HepG2 (cell line): ENCODE measurements around the gene PSENEN. TPM values are rescaled to one million over a fixed set of nuclear protein-coding genes. Genes with fewer than 3 reads are reported as not detected.

Experiments used
- AGO2 ChIP-seq: fragments of 200-400 bp; formaldehyde crosslinking; optimal IDR thresholded peaks from 2 replicates; pipeline ENCODE3; 2017; ENCODE audit warnings: mild to moderate bottlenecking, low read depth, low read length, moderate library complexity
- HDAC1 ChIP-seq: sonication (generic); formaldehyde crosslinking; IDR thresholded peaks from 2 replicates; pipeline ENCODE4 v1.5.1; 2020; ENCODE audit warnings: mild to moderate bottlenecking, missing genetic modification reagents
- HNRNPLL ChIP-seq: fragments of 200-400 bp; formaldehyde crosslinking; IDR thresholded peaks from 2 replicates; pipeline ENCODE4 v1.6.1; 2017; ENCODE audit warnings: mild to moderate bottlenecking, low read depth, low read length; ENCODE audit not compliant: poor library complexity, severe bottlenecking
- MEF2D ChIP-seq: sonication (generic); formaldehyde crosslinking; IDR thresholded peaks from 2 replicates; pipeline ENCODE4 v1.5.1; 2020; ENCODE audit warnings: mild to moderate bottlenecking, missing genetic modification reagents
- MXI1 ChIP-seq: IDR thresholded peaks from 3 replicates; pipeline ENCODE4 v1.6.1; 2012; ENCODE audit warnings: low read depth, low read length, inconsistent platforms, borderline replicate concordance
- NFKB2 ChIP-seq: sonication (generic); formaldehyde crosslinking; IDR thresholded peaks from 2 replicates; pipeline ENCODE4 v1.4.0; 2020; ENCODE audit warnings: missing genetic modification reagents, borderline replicate concordance
- RFXANK ChIP-seq: IDR thresholded peaks from 2 replicates; pipeline ENCODE4 v1.6.1; 2016
- SP1 ChIP-seq, 2 experiments: fragments of 450-650 bp in 1 of 2; sonication (generic) in 1 of 2; formaldehyde crosslinking in 1 of 2; IDR thresholded peaks; 2 replicates each; pipeline versions ENCODE4 v1.4.0 to v1.6.1; 2016 to 2020; ENCODE audit warnings: missing genetic modification reagents in 1 of 2
- TGIF2 ChIP-seq: IDR thresholded peaks from 2 replicates; pipeline ENCODE4 v1.6.1; 2016; ENCODE audit warnings: control low read depth, missing compliant biosample characterization
- ZBTB20 ChIP-seq: sonication (generic); formaldehyde crosslinking; IDR thresholded peaks from 2 replicates; pipeline ENCODE4 v1.8.1; 2023; ENCODE audit warnings: missing genetic modification reagents, low read depth, mild to moderate bottlenecking, borderline replicate concordance
- ZEB1 ChIP-seq: IDR thresholded peaks from 2 replicates; pipeline ENCODE4 v1.6.1; 2012; ENCODE audit warnings: mild to moderate bottlenecking, low read depth, inconsistent platforms; ENCODE audit not compliant: insufficient replicate concordance
- ZNF232 ChIP-seq: sonication (generic); formaldehyde crosslinking; IDR thresholded peaks from 2 replicates; pipeline ENCODE4 v1.4.0; 2020; ENCODE audit warnings: missing genetic modification reagents, borderline replicate concordance
- ZNF274 ChIP-seq: sonication (generic); formaldehyde crosslinking; IDR thresholded peaks from 2 replicates; pipeline ENCODE4 v1.5.1; 2020; ENCODE audit warnings: mild to moderate bottlenecking, missing genetic modification reagents
- ZNF781 ChIP-seq: sonication (generic); formaldehyde crosslinking; IDR thresholded peaks from 2 replicates; pipeline ENCODE4 v1.5.1; 2020; ENCODE audit warnings: borderline replicate concordance, mild to moderate bottlenecking, missing genetic modification reagents; ENCODE audit errors: not compliant biosample characterization
- polyA plus RNA-seq, 8 experiments: library from polyadenylated mRNA; depleted of rRNA in 3 of 8; stranded (reverse) in 7 of 8; unstranded in 1 of 8; fragments of >200 nt; fragmentation: Illumina TruSeq in 4 of 8; extraction: Trizol in 4 of 8; gene quantifications; 2 replicates each; pipeline versions ENCODE4 v1.2.1 to v1.2.3, GENCODE V29; 2011 to 2016; ENCODE audit warnings: low read depth in 4 of 8, missing spikeins in 1 of 8, mixed read lengths in 1 of 8; ENCODE audit not compliant: insufficient read depth in 1 of 8
- total RNA-seq, 5 experiments: library from RNA; depleted of rRNA; stranded (reverse); fragments of >200 nt; fragmentation: Illumina TruSeq; extraction: Trizol; gene quantifications; 2 replicates each; pipeline ENCODE4 v1.2.3, GENCODE V29; 2016; ENCODE audit warnings: low read depth in 1 of 5
- TF ChIP-seq, protein P1 (sequence below): sonication (generic); formaldehyde crosslinking; IDR thresholded peaks from 2 replicates; pipeline ENCODE4 v1.4.0; 2020; ENCODE audit warnings: mild to moderate bottlenecking, missing genetic modification reagents
- TF ChIP-seq, protein P2 (sequence below): sonication (generic); formaldehyde crosslinking; IDR thresholded peaks from 2 replicates; pipeline ENCODE4 v1.5.1; 2020; ENCODE audit warnings: mild to moderate bottlenecking, missing genetic modification reagents
- TF ChIP-seq, protein P3 (sequence below): sonication (generic); formaldehyde crosslinking; IDR thresholded peaks from 2 replicates; pipeline ENCODE4 v1.4.0; 2020; ENCODE audit warnings: missing genetic modification reagents, low read depth, mild to moderate bottlenecking, borderline replicate concordance
- TF ChIP-seq, protein P4 (sequence below): sonication (generic); formaldehyde crosslinking; IDR thresholded peaks from 2 replicates; pipeline ENCODE4 v1.5.1; 2020; ENCODE audit warnings: mild to moderate bottlenecking, missing genetic modification reagents, moderate library complexity
- TF ChIP-seq, protein P5 (sequence below): sonication (generic); formaldehyde crosslinking; IDR thresholded peaks from 2 replicates; pipeline ENCODE4 v1.5.0; 2020; ENCODE audit warnings: missing genetic modification reagents, mild to moderate bottlenecking, borderline replicate concordance

The PSENEN gene
- total and polyA plus RNA-seq, 2 of the 13 experiments (the other 11 are each of a cell fraction or from before 2014, with no cell fraction given), result 16.9 to 34.2 TPM

DNA sequence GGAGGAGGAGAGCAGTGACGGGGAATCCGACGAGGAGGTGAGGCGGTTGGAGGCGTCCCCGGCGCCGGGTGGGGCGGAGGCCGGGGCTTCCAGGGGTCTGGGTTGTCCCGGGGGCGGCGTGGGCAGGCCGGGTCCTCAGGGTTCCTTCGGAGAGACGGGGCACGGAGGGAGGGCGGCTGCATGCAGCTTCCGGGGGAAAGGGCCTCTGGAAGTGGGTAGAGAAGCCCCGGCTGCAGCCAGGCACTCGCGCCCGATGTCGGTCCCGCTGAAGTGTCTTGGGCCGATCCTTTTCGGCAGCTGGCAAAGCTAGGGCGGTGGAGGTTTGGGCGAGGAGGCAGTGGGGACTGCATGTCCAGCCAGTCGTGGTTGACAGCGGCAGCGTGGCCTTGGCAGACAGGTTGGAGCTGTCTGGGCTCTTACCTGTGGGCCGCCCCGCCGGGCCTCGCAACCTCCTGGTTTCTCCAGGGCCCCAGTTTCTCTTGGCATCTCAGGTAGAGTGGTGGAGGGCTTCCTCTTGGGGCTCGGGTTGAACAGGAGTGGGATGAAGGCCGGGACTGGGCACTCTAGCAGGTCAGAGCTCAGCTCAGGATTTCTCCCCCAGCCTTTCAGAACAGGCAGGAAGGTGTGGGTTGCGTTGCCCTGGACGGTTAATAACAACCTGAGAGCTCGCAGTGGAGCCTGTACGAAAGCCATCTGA lies 27.0 kb upstream of the PSENEN start (continued):
- TF ChIP-seq, protein P1, sequence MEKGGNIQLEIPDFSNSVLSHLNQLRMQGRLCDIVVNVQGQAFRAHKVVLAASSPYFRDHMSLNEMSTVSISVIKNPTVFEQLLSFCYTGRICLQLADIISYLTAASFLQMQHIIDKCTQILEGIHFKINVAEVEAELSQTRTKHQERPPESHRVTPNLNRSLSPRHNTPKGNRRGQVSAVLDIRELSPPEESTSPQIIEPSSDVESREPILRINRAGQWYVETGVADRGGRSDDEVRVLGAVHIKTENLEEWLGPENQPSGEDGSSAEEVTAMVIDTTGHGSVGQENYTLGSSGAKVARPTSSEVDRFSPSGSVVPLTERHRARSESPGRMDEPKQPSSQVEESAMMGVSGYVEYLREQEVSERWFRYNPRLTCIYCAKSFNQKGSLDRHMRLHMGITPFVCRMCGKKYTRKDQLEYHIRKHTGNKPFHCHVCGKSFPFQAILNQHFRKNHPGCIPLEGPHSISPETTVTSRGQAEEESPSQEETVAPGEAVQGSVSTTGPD (CRISPR knock-in tag), result no peak
- TF ChIP-seq, protein P2, sequence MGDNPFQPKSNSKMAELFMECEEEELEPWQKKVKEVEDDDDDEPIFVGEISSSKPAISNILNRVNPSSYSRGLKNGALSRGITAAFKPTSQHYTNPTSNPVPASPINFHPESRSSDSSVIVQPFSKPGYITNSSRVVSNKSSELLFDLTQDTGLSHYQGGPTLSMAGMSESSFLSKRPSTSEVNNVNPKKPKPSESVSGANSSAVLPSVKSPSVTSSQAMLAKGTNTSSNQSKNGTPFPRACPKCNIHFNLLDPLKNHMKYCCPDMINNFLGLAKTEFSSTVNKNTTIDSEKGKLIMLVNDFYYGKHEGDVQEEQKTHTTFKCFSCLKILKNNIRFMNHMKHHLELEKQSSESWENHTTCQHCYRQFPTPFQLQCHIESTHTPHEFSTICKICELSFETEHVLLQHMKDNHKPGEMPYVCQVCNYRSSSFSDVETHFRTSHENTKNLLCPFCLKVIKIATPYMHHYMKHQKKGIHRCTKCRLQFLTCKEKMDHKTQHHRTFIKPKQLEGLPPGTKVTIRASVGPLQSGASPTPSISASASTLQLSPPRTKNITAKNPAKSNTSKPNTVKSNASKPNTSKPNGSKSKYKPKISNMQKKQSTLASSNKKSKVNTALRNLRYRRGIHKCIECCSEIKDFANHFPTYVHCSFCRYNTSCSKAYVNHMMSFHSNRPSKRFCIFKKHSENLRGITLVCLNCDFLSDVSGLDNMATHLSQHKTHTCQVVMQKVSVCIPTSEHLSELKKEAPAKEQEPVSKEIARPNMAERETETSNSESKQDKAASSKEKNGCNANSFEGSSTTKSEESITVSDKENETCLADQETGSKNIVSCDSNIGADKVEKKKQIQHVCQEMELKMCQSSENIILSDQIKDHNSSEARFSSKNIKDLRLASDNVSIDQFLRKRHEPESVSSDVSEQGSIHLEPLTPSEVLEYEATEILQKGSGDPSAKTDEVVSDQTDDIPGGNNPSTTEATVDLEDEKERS, result 0 out of 2 replicates have a peak, but pooled peaks have one; percentile 37
- TF ChIP-seq MXI1 (0 out of 3 replicates have a peak, but pooled peaks have one; percentile 24), ZNF232 (0 out of 2 replicates have a peak, but pooled peaks have one; percentile 1), SP1 (IDR thresholded peaks at IDR 0.05) (no peak), SP1 (CRISPR knock-in tag; IDR thresholded peaks at IDR 0.05) (no peak), ZEB1 (no peak), ZBTB20 (CRISPR knock-in tag) (peak; percentile 20; the same call in 1 of the 2 replicates), MEF2D (peak; percentile 20; the same call in 1 of the 2 replicates), NFKB2 (no peak), ZNF274 (0 out of 2 replicates have a peak, but pooled peaks have one; percentile 45), RFXANK (CRISPR knock-in tag) (no peak), AGO2 (peak; percentile 55), HDAC1 (CRISPR knock-in tag) (peak; percentile 61; the same call in 1 of the 2 replicates), HNRNPLL (no peak), ZNF781 (peak; percentile 68), TGIF2 (CRISPR knock-in tag) (peak; percentile 34; the same call in 1 of the 2 replicates)
- TF ChIP-seq, protein P3, sequence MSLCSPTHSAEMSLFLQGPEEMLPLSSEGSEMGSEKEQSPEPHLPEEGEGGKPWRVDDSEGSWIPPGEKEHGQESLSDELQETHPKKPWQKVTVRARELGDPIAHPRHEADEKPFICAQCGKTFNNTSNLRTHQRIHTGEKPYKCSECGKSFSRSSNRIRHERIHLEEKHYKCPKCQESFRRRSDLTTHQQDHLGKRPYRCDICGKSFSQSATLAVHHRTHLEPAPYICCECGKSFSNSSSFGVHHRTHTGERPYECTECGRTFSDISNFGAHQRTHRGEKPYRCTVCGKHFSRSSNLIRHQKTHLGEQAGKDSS (CRISPR knock-in tag), result no peak
- TF ChIP-seq, protein P4, sequence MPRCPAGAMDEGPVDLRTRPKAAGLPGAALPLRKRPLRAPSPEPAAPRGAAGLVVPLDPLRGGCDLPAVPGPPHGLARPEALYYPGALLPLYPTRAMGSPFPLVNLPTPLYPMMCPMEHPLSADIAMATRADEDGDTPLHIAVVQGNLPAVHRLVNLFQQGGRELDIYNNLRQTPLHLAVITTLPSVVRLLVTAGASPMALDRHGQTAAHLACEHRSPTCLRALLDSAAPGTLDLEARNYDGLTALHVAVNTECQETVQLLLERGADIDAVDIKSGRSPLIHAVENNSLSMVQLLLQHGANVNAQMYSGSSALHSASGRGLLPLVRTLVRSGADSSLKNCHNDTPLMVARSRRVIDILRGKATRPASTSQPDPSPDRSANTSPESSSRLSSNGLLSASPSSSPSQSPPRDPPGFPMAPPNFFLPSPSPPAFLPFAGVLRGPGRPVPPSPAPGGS (CRISPR knock-in tag), result peak; percentile 49; the same call in 1 of the 2 replicates
- TF ChIP-seq, protein P5, sequence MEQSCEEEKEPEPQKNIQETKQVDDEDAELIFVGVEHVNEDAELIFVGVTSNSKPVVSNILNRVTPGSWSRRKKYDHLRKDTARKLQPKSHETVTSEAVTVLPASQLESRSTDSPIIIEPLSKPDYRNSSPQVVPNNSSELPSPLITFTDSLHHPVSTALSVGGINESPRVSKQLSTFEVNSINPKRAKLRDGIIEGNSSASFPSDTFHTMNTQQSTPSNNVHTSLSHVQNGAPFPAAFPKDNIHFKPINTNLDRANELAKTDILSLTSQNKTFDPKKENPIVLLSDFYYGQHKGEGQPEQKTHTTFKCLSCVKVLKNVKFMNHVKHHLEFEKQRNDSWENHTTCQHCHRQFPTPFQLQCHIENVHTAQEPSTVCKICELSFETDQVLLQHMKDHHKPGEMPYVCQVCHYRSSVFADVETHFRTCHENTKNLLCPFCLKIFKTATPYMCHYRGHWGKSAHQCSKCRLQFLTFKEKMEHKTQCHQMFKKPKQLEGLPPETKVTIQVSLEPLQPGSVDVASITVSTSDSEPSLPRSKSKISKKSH (CRISPR knock-in tag), result peak; percentile 26; the same call in 1 of the 2 replicates
